ENCODE data around the gene GPR37.

GPR37 gene

DNA sequence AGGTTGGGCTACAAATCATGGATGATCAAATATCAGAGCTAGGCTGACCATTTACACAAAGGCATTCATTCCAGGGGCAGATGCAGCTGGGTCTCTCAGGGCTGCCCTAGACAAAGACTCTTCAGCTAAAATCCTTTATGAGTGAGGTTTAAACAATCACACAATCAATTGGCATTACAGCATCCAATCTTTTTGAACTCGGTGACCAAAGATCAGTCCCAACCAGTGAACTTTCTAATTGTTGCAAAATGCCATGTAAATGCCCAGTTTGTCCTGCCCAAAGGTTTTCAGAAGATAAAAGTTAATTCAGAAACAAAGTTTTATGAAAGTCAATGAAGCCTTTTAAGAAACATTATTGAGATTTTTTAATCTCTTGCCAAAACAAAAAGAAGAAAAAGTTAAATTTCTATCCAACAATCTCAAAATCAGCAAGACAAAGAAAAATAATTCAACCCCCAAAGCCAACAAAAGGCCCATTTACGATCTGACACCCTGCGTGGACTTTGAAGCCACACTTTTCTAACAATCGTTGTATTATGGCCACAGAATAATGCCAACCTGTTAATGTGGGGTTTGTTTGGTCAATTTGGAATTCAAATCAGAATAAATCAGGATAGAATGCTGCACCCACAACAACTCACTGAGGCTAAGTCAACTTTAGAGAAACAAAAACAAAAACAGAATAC, 40.9 kb downstream of the GPR37 start:
- no peaks in the 10 kb centered on the region for H3K36me3 ChIP-seq (ENCODE audit: insufficient read depth, low read length)
- no peak overlapping the region for H3K9ac ChIP-seq (ENCODE audit: low read depth, low read length)
- peaks cover 9% of the 10 kb centered on the region; the same call in 1 of the 2 replicates for H3K9me3 ChIP-seq (ENCODE audit: control insufficient read depth, insufficient read depth, low read length)
- peaks cover 19% of the 10 kb centered on the region for H3K4me1 ChIP-seq (ENCODE audit: insufficient read depth, low read length)

DNA sequence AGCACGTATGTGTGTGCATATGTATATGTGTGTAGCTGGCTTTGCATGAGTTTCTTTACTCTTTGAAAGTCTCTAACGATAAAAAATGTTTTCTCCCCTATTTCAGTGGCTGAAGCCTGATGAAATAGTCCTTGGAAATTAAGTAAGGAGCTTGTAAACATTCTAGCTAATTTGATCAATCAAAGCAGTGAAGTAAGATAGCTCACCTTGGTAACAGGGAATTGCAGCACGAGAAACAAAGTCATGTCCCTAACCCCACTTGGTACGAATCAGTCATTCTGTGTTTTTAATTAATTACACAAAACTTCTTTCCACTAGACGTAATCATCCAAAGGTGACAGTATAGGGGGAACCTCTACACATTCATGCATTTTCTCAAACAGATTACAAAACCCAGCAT, 41.5 kb downstream of the GPR37 start:
- no peaks in the 10 kb centered on the region for H3K36me3 ChIP-seq (ENCODE audit: insufficient read depth, low read length)
- H3K9me3 ChIP-seq (ENCODE audit: control insufficient read depth, insufficient read depth, low read length): peaks cover 8% of the 10 kb centered on the region; the same call in 1 of the 2 replicates
- peaks cover 19% of the 10 kb centered on the region for H3K4me1 ChIP-seq (ENCODE audit: insufficient read depth, low read length)
- no peak overlapping the region for H3K9ac ChIP-seq (ENCODE audit: low read depth, low read length)

DNA sequence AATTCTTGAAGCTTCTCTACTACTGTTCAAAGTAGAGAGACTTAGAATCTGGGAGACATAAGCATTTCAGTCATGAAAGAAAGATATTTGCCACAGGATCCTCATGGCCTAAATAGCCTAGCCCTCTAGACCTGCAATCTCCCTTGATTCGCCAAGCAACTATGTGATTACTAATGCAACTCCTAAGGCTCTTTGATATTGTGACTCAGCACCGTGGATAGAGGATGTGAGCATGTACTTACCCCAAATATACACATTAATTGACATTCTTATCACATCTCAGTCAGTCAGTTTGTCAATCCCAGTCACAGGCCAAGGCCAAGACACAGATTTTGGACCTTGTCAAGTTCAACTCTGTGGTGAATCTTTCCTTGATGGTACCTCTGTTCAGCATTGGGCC, 42.6 kb downstream of the GPR37 start:
- Histone ChIP-seq H3K9me3 (ENCODE audit: control insufficient read depth, insufficient read depth, low read length) (peaks cover 4% of the 10 kb centered on the region; the same call in 1 of the 2 replicates), H3K4me1 (ENCODE audit: insufficient read depth, low read length) (peaks cover 19% of the 10 kb centered on the region), H3K36me3 (ENCODE audit: insufficient read depth, low read length) (no peaks in the 10 kb centered on the region), H3K9ac (ENCODE audit: low read depth, low read length) (no peak overlapping the region)

DNA sequence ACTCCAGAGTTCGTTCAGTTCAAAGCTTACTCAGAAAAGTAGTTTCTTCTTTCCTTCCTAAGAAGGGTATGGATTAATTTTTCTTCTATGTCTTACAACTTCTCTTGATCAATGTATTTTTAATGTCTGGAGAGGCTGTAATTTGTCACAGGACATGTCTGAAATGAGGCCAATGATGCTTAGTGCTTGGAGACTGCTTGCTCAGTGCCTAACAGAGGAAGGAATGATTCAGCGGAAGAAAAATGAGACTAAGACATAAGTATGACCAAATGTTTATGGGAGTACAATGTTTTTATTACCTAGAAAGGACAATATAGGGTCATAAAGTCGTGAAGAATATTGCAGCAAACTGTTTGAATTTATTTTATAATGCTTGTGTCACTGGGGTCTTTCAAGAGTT, 43.3 kb downstream of the GPR37 start:
- Histone ChIP-seq H3K9me3 (ENCODE audit: control insufficient read depth, insufficient read depth, low read length) (no peaks in the 10 kb centered on the region), H3K36me3 (ENCODE audit: insufficient read depth, low read length) (no peaks in the 10 kb centered on the region), H3K4me1 (ENCODE audit: insufficient read depth, low read length) (peaks cover 19% of the 10 kb centered on the region), H3K9ac (ENCODE audit: low read depth, low read length) (no peak overlapping the region)

DNA sequence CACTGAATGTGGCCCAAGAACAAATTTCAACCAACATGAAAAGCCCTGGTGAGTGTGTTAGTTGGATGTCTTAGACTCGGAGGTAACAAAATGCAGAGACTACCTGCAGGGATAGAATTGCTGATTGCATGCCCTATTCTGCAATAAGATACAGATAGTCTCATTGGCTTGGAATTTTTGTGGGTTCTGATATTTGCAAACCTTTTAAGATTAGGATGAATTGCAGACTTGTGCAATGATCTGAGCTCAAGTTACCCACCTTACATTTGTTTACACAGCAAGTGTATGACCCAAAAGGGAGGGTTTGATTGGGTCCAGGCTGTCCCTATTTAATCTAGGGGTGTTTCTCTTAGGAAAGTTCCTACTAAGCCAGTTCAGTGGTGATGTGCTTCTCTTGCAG, 45.4 kb downstream of the GPR37 start:
- Histone ChIP-seq H3K9me3 (ENCODE audit: control insufficient read depth, insufficient read depth, low read length) (no peaks in the 10 kb centered on the region), H3K4me1 (ENCODE audit: insufficient read depth, low read length) (peaks cover 19% of the 10 kb centered on the region), H3K36me3 (ENCODE audit: insufficient read depth, low read length) (no peaks in the 10 kb centered on the region), H3K9ac (ENCODE audit: low read depth, low read length) (no peak overlapping the region)

- H3K36me3 ChIP-seq (ENCODE audit: insufficient read depth, low read length): no peaks in the 10 kb centered on the region
- no peak overlapping the region for H3K9ac ChIP-seq (ENCODE audit: low read depth, low read length)
- H3K9me3 ChIP-seq (ENCODE audit: control insufficient read depth, insufficient read depth, low read length): no peaks in the 10 kb centered on the region
- peaks cover 9% of the 10 kb centered on the region for H3K4me1 ChIP-seq (ENCODE audit: insufficient read depth, low read length)
Measured at GRCh38 chr7:124718032-124718766, 47.4 kb downstream of the GPR37 start.

- H3K9me3 ChIP-seq (ENCODE audit: control insufficient read depth, insufficient read depth, low read length): no peaks in the 10 kb centered on the region
- H3K36me3 ChIP-seq (ENCODE audit: insufficient read depth, low read length): no peaks in the 10 kb centered on the region
- no peak overlapping the region for H3K9ac ChIP-seq (ENCODE audit: low read depth, low read length)
- H3K4me1 ChIP-seq (ENCODE audit: insufficient read depth, low read length): peaks cover 15% of the 10 kb centered on the region; the same call in 1 of the 2 replicates
Measured at GRCh38 chr7:124716894-124717293, 48.7 kb downstream of the GPR37 start.

- Histone ChIP-seq H3K4me1 (ENCODE audit: insufficient read depth, low read length) (peaks cover 16% of the 10 kb centered on the region; the same call in 1 of the 2 replicates), H3K9me3 (ENCODE audit: control insufficient read depth, insufficient read depth, low read length) (no peaks in the 10 kb centered on the region), H3K36me3 (ENCODE audit: insufficient read depth, low read length) (no peaks in the 10 kb centered on the region), H3K9ac (ENCODE audit: low read depth, low read length) (no peak overlapping the region)
Measured at GRCh38 chr7:124713086-124713485, 52.5 kb downstream of the GPR37 start.

DNA sequence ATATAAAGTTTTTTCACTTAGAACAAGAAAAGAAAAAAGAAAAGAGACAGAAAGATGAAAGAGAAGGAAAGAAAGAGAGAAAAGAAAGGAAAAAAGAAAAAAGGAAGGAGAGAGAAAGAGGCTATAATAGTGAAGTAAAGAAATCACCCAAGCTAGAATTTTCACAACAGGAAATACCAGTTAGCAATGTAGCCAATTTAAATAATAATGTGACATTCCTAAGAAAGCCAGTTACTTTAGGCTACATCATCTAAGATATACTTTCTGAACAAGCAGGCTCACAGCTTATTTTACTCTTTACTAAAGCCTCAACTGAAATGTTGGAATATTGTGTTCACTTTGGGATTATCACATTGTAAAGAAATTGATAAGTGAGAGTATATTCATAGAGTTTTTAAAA, 53.6 kb downstream of the GPR37 start:
- Histone ChIP-seq H3K9me3 (ENCODE audit: control insufficient read depth, insufficient read depth, low read length) (no peaks in the 10 kb centered on the region), H3K4me1 (ENCODE audit: insufficient read depth, low read length) (peaks cover 16% of the 10 kb centered on the region; the same call in 1 of the 2 replicates), H3K9ac (ENCODE audit: low read depth, low read length) (no peak overlapping the region), H3K36me3 (ENCODE audit: insufficient read depth, low read length) (no peaks in the 10 kb centered on the region)

DNA sequence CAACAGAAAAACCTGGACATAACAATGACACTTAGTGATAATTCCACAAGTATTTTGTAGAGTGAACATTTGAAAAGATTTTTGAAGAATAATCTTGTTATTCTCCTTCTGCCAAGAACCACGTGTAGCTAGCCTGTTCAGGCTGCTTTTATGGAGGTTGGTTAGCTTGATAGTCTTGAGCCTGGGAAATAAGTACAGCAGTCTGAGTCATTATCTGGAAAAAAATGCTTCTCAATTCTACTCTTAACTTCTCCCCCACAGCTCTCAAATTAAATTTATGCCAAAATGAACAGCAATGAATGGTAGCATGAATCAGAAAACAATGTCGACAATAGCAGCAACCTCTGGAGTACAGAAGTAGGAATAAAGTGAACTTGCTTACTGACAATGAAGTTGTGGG, 63.2 kb downstream of the GPR37 start:
- H3K9me3 ChIP-seq (ENCODE audit: control insufficient read depth, insufficient read depth, low read length): no peaks in the 10 kb centered on the region
- H3K9ac ChIP-seq (ENCODE audit: low read depth, low read length): no peak overlapping the region
- H3K36me3 ChIP-seq (ENCODE audit: insufficient read depth, low read length): no peaks in the 10 kb centered on the region
- H3K4me1 ChIP-seq (ENCODE audit: insufficient read depth, low read length): no peaks in the 10 kb centered on the region

DNA sequence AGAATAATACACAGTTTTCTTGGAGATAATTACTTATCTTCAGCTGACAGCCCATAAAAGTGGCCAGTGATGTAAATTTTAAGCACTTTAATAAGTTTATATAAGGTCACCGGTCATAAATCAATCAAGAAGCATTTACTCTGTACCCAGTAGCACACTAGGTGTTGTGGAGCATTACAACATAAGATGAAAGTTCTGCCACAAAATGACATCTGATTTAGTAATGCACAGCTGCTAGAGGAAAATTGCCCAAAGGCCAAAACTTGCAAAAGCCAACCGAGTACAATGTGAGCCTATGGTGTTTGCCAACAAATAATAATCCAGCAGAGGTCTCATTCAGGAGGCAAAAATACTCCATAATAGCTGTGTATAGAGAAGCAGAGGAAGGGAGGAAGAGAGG, 63.6 kb downstream of the GPR37 start:
- Histone ChIP-seq H3K4me1 (ENCODE audit: insufficient read depth, low read length) (no peaks in the 10 kb centered on the region), H3K9me3 (ENCODE audit: control insufficient read depth, insufficient read depth, low read length) (no peaks in the 10 kb centered on the region), H3K36me3 (ENCODE audit: insufficient read depth, low read length) (no peaks in the 10 kb centered on the region), H3K9ac (ENCODE audit: low read depth, low read length) (no peak overlapping the region)

GRCh38 chr7:124700655-124701054, 64.9 kb downstream of the GPR37 start:
- no peaks in the 10 kb centered on the region for H3K4me1 ChIP-seq (ENCODE audit: insufficient read depth, low read length)
- no peaks in the 10 kb centered on the region for H3K9me3 ChIP-seq (ENCODE audit: control insufficient read depth, insufficient read depth, low read length)
- H3K36me3 ChIP-seq (ENCODE audit: insufficient read depth, low read length): no peaks in the 10 kb centered on the region
- no peak overlapping the region for H3K9ac ChIP-seq (ENCODE audit: low read depth, low read length)

GRCh38 chr7:124698964-124699363, 66.6 kb downstream of the GPR37 start:
- Histone ChIP-seq H3K36me3 (ENCODE audit: insufficient read depth, low read length) (no peaks in the 10 kb centered on the region), H3K9ac (ENCODE audit: low read depth, low read length) (no peak overlapping the region), H3K9me3 (ENCODE audit: control insufficient read depth, insufficient read depth, low read length) (no peaks in the 10 kb centered on the region; the same call in 1 of the 2 replicates), H3K4me1 (ENCODE audit: insufficient read depth, low read length) (no peaks in the 10 kb centered on the region)

- Histone ChIP-seq H3K36me3 (ENCODE audit: insufficient read depth, low read length) (no peaks in the 10 kb centered on the region), H3K9me3 (ENCODE audit: control insufficient read depth, insufficient read depth, low read length) (no peaks in the 10 kb centered on the region; the same call in 1 of the 2 replicates), H3K4me1 (ENCODE audit: insufficient read depth, low read length) (no peaks in the 10 kb centered on the region), H3K9ac (ENCODE audit: low read depth, low read length) (no peak overlapping the region)
Measured at GRCh38 chr7:124697746-124698145, 67.8 kb downstream of the GPR37 start.

All from ES-I3 (cell line).